Muscle of leg (tissue), 11 donors: ENCODE results near the gene SLC13A3. TPM values are rescaled to one million over a fixed set of nuclear protein-coding genes. Genes with fewer than 3 reads are reported as not detected.

Experiments
- DNase-seq: peaks from one replicate; pipeline ENCODE4 v3.0.0; 2013
- H3K27ac ChIP-seq: one replicate; pipeline ENCODE4 v1.5.1; 2013; ENCODE audit warnings: mild to moderate bottlenecking, low read length, control low read depth
- H3K27me3 ChIP-seq: one replicate; pipeline ENCODE4 v1.6.1; 2013; ENCODE audit warnings: low read length; ENCODE audit not compliant: control insufficient read depth, insufficient read depth
- H3K36me3 ChIP-seq: one replicate; pipeline ENCODE4 v1.6.1; 2013; ENCODE audit warnings: low read length; ENCODE audit not compliant: control insufficient read depth, insufficient read depth
- H3K4me1 ChIP-seq: one replicate; pipeline ENCODE4 v1.6.1; 2013; ENCODE audit warnings: low read length; ENCODE audit not compliant: control insufficient read depth, insufficient read depth
- H3K4me3 ChIP-seq: one replicate; pipeline ENCODE4 v1.5.1; 2013; ENCODE audit warnings: low read length, control low read depth
- H3K9me3 ChIP-seq: replicated peaks from 2 replicates; pipeline ENCODE4 v1.6.1; 2013; ENCODE audit warnings: low read depth, low read length; ENCODE audit not compliant: control insufficient read depth
- WGBS: methylation state at CpG from one replicate; pipeline ENCODE4 v1.1.5; 2013; ENCODE audit warnings: missing lambda C conversion rate; ENCODE audit not compliant: insufficient coverage; 5-methylcytosine and 5-hydroxymethylcytosine counted together
- polyA plus RNA-seq, 8 donors: library from polyadenylated mRNA; unstranded; fragments of 120-200 nt; gene quantifications; one replicate each; pipeline versions ENCODE4 v1.2.1 to v1.2.3, GENCODE V29; 2013; ENCODE audit warnings: inconsistent platforms in 1 of 8, low replicate concordance in 1 of 8; ENCODE audit not compliant: insufficient read length in 8 of 8, insufficient read depth in 1 of 8
- total RNA-seq: library from RNA; stranded (reverse); fragments of 120-200 nt; gene quantifications from one replicate; pipeline ENCODE4 v1.2.4, GENCODE V29; 2013

The SLC13A3 gene
- total and polyA plus RNA-seq, 9 donors: 2.3 to 4.2 (median 3.1) TPM

DNA sequence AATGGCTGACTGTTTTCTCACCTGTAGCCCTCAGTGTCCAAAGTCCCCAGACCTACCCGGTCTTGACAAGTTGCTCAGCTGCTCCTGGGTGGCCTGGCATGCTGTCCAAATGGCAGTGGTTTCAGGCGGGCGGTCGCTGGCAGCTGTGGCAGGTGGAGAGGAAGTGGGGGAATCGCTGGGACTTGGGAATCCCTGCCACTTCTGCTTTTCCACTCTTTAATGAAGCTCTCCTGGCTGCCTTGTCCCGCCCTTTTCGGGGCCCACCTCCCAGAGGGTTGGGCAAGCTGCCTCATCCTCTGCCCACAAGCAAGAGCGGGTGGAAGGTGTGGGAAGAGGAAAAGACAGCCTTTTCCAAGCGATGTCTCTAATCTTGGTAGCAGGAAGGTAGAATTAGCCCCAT lies 100.8 kb downstream of the SLC13A3 start, which contains the start of gene OCSTAMP:
OCSTAMP (minus strand) TSS at position 194 of the 400 bp plus-strand sequence; CDS start at position 100, 94 bp downstream.
- peaks cover 3% of the 10 kb centered on the region for H3K27me3 ChIP-seq
- DNase-seq: no peak
- H3K27ac ChIP-seq: no peak within 1 kb of the TSS
- no CpG with 5 or more reads among the region's 9 CpGs for WGBS
- no peaks in the 10 kb centered on the region for H3K9me3 ChIP-seq
- H3K4me1 ChIP-seq: peaks cover 4% of the 10 kb centered on the region
- H3K36me3 ChIP-seq: no peaks in the 10 kb centered on the region
- no peak within 1 kb of the TSS for H3K4me3 ChIP-seq

DNA sequence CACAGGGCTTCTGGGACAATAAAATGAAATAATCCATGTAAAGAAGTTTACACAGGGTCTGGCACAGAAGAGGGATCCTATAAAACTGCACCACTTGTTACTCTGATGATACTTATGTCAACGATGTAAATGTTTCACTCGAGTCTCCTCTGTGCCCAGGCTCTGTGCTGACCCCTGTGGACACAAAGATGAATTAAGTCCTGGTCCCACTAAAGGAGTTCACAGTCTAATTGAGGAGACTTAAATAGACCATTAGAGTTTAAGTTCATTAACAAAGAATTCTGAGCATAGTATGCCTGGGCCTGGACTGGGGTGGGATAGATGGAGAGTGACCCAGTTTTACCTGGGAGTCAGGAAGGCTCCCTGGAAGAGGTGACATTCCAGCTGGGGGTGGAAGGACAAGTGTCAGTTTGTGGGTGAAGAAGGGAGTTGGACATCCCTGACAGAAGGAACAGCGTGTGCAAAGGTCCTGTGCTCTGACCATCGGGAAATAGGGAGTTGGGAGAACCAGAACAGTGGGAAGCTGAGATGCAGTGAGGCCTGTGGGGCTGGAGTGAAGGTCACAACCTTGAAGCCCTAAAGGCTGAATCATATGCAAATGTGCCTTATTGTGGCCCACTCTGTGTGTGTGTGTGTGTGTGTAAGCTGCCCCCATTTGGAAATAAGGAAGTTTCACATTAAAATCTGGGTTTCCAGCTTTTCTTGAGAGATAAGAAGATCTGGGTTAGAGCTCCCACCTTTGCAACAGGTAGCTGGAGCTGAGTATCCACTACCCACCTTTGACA lies 101.9 kb downstream of the SLC13A3 start:
- H3K27ac ChIP-seq: no peak overlapping the region
- WGBS: 93% methylated on average over 2 of the region's 4 CpGs
- DNase-seq: no peak
- peaks cover 4% of the 10 kb centered on the region for H3K4me1 ChIP-seq
- no peaks in the 10 kb centered on the region for H3K9me3 ChIP-seq
- no peak overlapping the region for H3K4me3 ChIP-seq
- peaks cover 3% of the 10 kb centered on the region for H3K27me3 ChIP-seq
- no peaks in the 10 kb centered on the region for H3K36me3 ChIP-seq

DNA sequence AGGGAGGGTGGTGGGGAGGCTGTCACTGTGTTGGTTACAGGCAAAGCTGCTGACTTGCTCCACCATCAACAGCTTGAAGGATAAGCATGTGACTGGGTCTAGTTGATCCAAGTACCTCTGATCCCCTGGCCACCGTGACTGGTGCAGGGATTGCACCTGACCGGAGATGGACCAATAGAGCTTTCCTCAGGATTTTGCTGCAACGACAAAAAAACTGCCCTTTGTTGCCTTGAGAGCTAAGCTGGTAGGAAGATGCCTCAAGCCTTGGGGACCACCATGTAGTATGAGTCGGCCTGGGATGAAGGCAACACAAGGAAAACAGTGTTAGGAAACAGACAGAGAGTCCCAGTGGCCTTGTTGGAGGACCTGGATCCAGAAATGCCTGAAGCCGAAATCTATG lies 102.6 kb downstream of the SLC13A3 start:
- no peak overlapping the region for H3K27ac ChIP-seq
- H3K4me3 ChIP-seq: no peak overlapping the region
- H3K36me3 ChIP-seq: no peaks in the 10 kb centered on the region
- H3K4me1 ChIP-seq: peaks cover 4% of the 10 kb centered on the region
- DNase-seq: no peak
- peaks cover 3% of the 10 kb centered on the region for H3K27me3 ChIP-seq
- no peaks in the 10 kb centered on the region for H3K9me3 ChIP-seq
- 74% methylated on average over 4 of the region's 5 CpGs for WGBS

DNA sequence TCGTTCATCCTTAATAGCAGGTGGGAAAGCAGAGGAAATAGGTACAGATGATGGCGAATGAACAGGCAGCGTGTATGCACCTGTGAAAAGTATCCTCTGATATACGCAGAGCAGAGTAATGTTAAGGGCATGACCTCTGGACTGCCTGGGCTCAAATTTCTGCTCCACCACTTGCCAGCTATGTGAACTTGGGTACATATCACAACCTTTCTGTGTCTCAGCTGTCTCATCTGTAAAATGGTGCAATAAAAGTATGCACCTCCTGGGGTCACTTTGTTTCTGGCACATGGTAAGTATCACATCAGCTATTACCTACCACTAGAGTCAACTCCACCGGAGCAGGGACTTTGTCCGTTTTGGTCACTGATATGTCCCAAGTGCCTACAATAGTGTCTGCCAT lies 103.3 kb downstream of the SLC13A3 start:
- WGBS: 69% methylated on average over 5 of the region's 6 CpGs
- Histone ChIP-seq H3K36me3 (no peaks in the 10 kb centered on the region), H3K4me1 (peaks cover 3% of the 10 kb centered on the region), H3K27ac (no peak overlapping the region), H3K27me3 (peaks cover 5% of the 10 kb centered on the region), H3K9me3 (no peaks in the 10 kb centered on the region), H3K4me3 (no peak overlapping the region)
- DNase-seq: no peak

DNA sequence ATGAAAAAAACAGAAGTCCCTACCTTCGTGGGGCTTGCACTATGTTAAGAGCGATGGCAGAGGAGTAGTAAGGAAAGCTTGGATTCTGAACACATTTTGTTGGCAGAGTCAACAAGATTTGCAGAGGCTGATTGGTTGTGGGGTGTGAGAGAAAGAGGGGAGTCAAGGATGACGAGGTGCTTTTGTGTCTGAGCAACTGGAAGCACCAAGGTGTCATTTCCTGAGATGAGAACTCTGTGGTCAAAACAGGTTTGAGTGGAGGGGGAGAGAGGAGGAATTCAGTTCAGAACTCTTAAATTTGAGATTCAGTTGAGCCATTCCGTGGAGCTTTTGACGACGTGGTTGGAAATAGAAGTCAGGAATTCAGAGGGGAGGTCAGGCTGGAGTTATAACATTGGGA lies 104.3 kb downstream of the SLC13A3 start:
- Histone ChIP-seq H3K4me1 (no peaks in the 10 kb centered on the region), H3K27me3 (peaks cover 13% of the 10 kb centered on the region), H3K36me3 (no peaks in the 10 kb centered on the region), H3K27ac (no peak overlapping the region), H3K4me3 (no peak overlapping the region), H3K9me3 (no peaks in the 10 kb centered on the region)
- WGBS: 58% methylated on average over 3 of the region's 6 CpGs
- DNase-seq: no peak

DNA sequence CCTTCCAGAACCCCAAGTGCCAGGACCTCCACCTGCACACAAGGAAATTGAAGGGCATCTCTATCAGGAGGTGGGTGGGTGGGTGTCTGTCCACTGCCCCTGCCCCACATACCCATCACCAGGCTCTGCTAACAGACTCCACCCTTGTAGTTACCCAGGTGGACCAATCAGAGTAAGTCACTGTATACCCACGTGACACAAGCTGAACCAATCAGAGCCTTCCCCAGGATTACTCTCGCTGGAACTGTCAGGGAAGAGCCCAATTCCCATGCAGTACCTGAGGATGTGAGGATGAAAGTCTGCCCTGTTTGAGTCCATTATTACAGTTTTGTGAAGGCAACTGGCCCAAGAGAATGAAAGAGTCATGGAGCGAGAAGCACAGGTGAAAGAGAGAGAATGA lies 105.0 kb downstream of the SLC13A3 start:
- 76% methylated on average over 3 of the region's 3 CpGs for WGBS
- Histone ChIP-seq H3K4me1 (no peaks in the 10 kb centered on the region), H3K27ac (no peak overlapping the region), H3K27me3 (peaks cover 19% of the 10 kb centered on the region), H3K36me3 (no peaks in the 10 kb centered on the region), H3K9me3 (no peaks in the 10 kb centered on the region), H3K4me3 (no peak overlapping the region)
- DNase-seq: no peak

DNA sequence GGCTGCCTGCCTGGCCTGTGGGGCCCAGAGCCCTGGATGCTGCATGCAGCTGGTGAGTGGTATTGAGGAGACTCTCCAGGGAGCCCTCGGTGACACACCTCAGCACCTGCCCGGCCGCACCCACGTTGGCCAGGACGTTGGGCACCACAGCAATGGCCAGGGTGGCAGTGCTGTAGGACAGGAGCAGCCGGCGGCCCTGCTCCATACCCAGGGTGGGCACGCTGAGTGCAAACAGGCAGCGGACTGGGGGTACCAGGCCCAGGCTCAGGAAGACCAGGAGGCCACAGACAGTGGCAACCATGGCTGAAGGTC lies 105.5 kb downstream of the SLC13A3 start:
- H3K27me3 ChIP-seq: peaks cover 23% of the 10 kb centered on the region
- no peaks in the 10 kb centered on the region for H3K9me3 ChIP-seq
- H3K4me3 ChIP-seq: no peak overlapping the region
- no peaks in the 10 kb centered on the region for H3K4me1 ChIP-seq
- no peak for DNase-seq
- H3K27ac ChIP-seq: no peak overlapping the region
- no peaks in the 10 kb centered on the region for H3K36me3 ChIP-seq
- 88% methylated on average over 9 of the region's 9 CpGs for WGBS

DNA sequence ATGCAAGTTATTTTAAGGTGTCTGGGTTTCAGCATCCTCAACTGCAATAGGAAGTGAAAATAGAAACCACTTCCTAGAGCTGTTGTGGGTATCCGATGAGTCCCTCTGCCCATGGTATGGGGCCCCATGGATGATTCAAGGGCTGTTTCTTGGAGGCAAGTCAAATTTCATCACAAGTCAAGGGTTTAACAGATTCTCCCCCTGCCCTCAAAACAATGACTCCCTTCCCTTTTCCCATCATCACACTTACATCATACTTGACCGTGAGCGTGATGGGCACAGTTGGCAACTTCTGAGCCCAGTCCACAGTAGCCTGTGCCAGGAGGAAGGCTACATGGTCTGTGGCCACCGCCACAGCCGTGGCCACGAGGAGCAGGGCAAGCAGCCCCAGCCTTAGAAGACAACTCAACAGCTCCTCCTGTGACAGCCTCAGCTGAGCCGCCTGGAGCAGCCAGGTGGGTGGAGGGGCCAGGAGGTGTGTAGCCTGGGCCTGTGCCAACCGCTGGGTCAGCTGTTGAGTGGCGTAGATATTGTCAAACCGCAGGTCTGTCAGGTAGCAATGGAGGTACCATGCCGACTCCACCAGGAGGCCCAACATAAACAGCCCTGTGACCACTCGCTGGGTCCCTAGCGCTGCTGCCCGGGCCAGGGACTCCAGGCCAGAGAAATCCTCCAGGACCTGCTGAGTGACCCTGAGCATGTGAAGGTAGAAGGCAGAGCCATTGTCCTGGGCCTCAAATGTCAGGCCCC lies 106.0 kb downstream of the SLC13A3 start:
- peaks cover 23% of the 10 kb centered on the region for H3K27me3 ChIP-seq
- H3K27ac ChIP-seq: no peak overlapping the region
- H3K36me3 ChIP-seq: no peaks in the 10 kb centered on the region
- peak; percentile 29 for DNase-seq
- H3K4me3 ChIP-seq: no peak overlapping the region
- 77% methylated on average over 12 of the region's 14 CpGs for WGBS
- H3K9me3 ChIP-seq: no peaks in the 10 kb centered on the region
- no peaks in the 10 kb centered on the region for H3K4me1 ChIP-seq

DNA sequence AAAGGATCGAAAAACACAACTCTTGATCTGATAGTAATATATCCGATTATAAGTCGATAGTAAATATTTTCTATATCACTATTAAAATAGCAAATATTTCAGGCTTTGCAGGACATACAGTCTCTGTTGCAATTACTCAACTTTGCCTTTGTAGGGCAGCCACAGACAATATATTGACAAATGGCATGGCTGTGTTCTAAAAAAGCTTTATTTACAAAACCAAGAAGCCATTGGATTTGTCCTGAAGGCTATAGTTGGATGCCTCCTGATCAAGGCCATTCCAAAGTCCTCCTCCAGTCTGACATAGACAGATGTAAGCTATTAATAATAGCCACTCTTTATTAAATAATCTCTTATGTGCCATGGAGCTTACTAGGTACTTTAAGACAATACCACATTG lies 106.7 kb downstream of the SLC13A3 start:
- Histone ChIP-seq H3K9me3 (no peaks in the 10 kb centered on the region), H3K27me3 (peaks cover 23% of the 10 kb centered on the region), H3K4me1 (no peaks in the 10 kb centered on the region), H3K4me3 (no peak overlapping the region), H3K36me3 (no peaks in the 10 kb centered on the region), H3K27ac (no peak overlapping the region)
- no CpG with 5 or more reads among the region's 3 CpGs for WGBS
- no peak for DNase-seq

DNA sequence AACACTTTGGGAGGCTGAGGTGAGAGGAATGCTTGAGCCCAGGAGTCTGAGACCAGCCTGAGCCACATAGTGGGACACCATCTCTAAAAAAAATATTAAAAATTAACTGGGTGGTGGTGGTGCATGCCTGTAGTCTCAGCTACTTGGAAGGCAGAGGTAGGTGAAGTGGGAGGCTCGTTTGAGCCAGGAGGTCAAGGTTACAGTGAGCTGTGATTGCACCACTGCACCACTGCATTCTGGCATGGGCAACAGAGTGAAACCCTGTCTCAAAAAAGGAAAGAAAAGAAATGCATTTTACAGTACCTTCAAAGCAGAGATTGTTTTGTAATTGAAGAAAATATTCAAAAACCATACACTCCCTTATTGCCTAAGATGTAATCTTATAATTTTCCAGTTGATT lies 107.3 kb downstream of the SLC13A3 start:
- no peak for DNase-seq
- no peaks in the 10 kb centered on the region for H3K4me1 ChIP-seq
- H3K27me3 ChIP-seq: peaks cover 20% of the 10 kb centered on the region
- no peaks in the 10 kb centered on the region for H3K9me3 ChIP-seq
- no peak overlapping the region for H3K4me3 ChIP-seq
- WGBS: 29% methylated on average over 1 of the region's 1 CpG
- no peaks in the 10 kb centered on the region for H3K36me3 ChIP-seq
- H3K27ac ChIP-seq: no peak overlapping the region
